Endodermal cell (in vitro differentiated cells): ENCODE results near the gene NOG. TPM values are rescaled to one million over a fixed set of nuclear protein-coding genes. Genes with fewer than 3 reads are reported as not detected.

ENCODE experiments used
- DNase-seq: peaks from one replicate; pipeline ENCODE4 v3.0.0-alpha.2; 2017
- H3K27ac ChIP-seq: 2 replicates; pipeline ENCODE4 v1.5.1; 2013; ENCODE audit warnings: mild to moderate bottlenecking, low read depth, low read length, moderate library complexity
- H3K27me3 ChIP-seq: 2 replicates; pipeline ENCODE4 v1.6.1; 2013; ENCODE audit warnings: mild to moderate bottlenecking, low read length, moderate library complexity; ENCODE audit not compliant: insufficient read depth, control insufficient read depth, poor library complexity, severe bottlenecking
- H3K36me3 ChIP-seq: 2 replicates; pipeline ENCODE4 v1.7.0; 2013; ENCODE audit warnings: mild to moderate bottlenecking, low read length, moderate library complexity; ENCODE audit not compliant: control insufficient read depth, insufficient read depth
- H3K4me1 ChIP-seq: one replicate; pipeline ENCODE4 v1.7.0; 2013; ENCODE audit warnings: low read length; ENCODE audit not compliant: control insufficient read depth, insufficient read depth
- H3K4me3 ChIP-seq: 2 replicates; pipeline ENCODE4 v1.5.1; 2013; ENCODE audit warnings: mild to moderate bottlenecking, low read length, moderate library complexity
- H3K9ac ChIP-seq: 2 replicates; pipeline ENCODE4 v1.6.1; 2013; ENCODE audit warnings: mild to moderate bottlenecking, low read length, moderate library complexity; ENCODE audit not compliant: poor library complexity, severe bottlenecking; ENCODE audit errors: extremely low read depth
- H3K9me3 ChIP-seq: 2 replicates; pipeline ENCODE4 v1.6.1; 2013; ENCODE audit warnings: mild to moderate bottlenecking, low read length, moderate library complexity; ENCODE audit not compliant: control insufficient read depth
- H3K27ac Mint-ChIP-seq: 2 replicates; pipeline ENCODE4 v1.8.0; 2020; ENCODE audit warnings: mixed read lengths
- H3K27me3 Mint-ChIP-seq: 2 replicates; pipeline ENCODE4 v1.8.0; 2021; ENCODE audit warnings: mild to moderate bottlenecking, mixed read lengths; ENCODE audit not compliant: insufficient read depth
- H3K36me3 Mint-ChIP-seq: 2 replicates; pipeline ENCODE4 v1.8.0; 2020; ENCODE audit warnings: low read depth, mixed read lengths
- H3K4me1 Mint-ChIP-seq: 2 replicates; pipeline ENCODE4 v1.8.0; 2020; ENCODE audit warnings: mixed read lengths
- H3K4me3 Mint-ChIP-seq: 2 replicates; pipeline ENCODE4 v1.8.0; 2020; ENCODE audit warnings: mild to moderate bottlenecking, moderate library complexity, mixed read lengths
- H3K9me3 Mint-ChIP-seq: 2 replicates; pipeline ENCODE4 v1.8.0; 2020; ENCODE audit warnings: mild to moderate bottlenecking, mixed read lengths
- WGBS, 2 experiments: methylation state at CpG; one replicate each; pipeline versions ENCODE4 v1.1.5 to v1.1.7; 2013; ENCODE audit warnings: missing lambda C conversion rate in 2 of 2, mixed read lengths in 1 of 2; ENCODE audit not compliant: insufficient coverage in 1 of 2, insufficient read length in 1 of 2; 5-methylcytosine and 5-hydroxymethylcytosine counted together
- total RNA-seq, 2 donors: library from RNA; stranded (reverse); fragmentation: NEBNext Ultra II Directional in 1 of 2; extraction: Animal tissue kit (Norgen Biotek cat#: 25700) in 1 of 2; gene quantifications; 2 replicates in 1 of 2; 3 replicates in 1 of 2; pipeline ENCODE4 v1.2.1, GENCODE V29; 2021
- TF ChIP-seq, protein P1 (sequence below): fragments of 200-600 bp; sonication (generic); conservative IDR thresholded peaks from 2 replicates; pipeline ENCODE4 v1.5.0; 2021; ENCODE audit warnings: antibody characterized with exemption, mild to moderate bottlenecking

Gene NOG
- total RNA-seq, 2 donors from 2014 or later, result 2.0 to 6.7 TPM

DNA sequence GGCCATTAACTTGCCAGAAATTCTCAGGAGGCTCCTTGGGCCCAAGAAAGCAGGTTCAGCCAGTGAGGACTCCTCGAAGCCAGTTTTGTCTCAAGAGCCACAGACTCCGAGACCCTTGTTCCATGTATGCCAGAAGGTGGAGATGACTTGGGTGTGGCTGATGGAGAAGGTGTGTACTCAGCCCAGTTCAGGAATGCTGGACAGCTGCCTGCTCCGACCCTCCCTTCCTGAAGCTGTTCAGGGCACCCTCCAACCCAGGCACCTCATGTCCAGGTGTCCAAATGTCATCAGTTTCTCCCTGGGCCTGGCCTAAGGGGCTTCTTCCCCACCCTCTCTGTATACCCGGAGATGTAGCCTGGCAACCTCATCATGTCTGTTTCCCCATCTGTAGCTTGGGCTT is 40.2 kb downstream of the NOG start:
- Histone ChIP-seq H3K36me3 (no peaks in the 10 kb centered on the region), H3K27me3 (peaks cover 73% of the 10 kb centered on the region), H3K4me1 (no peaks in the 10 kb centered on the region), H3K4me3 (no peak overlapping the region), H3K27ac (no peak overlapping the region), H3K9ac (no peak overlapping the region), H3K9me3 (no peaks in the 10 kb centered on the region)
- Mint-ChIP-seq H3K9me3 (no peaks in the 10 kb centered on the region), H3K4me3 (no peak overlapping the region), H3K27me3 (peaks cover 88% of the 10 kb centered on the region), H3K4me1 (no peaks in the 10 kb centered on the region), H3K27ac (no peak overlapping the region), H3K36me3 (no peaks in the 10 kb centered on the region)
- WGBS, 2 experiments, result 86 to 100% methylated on average over 1 to 4 of the region's 4 CpGs
- DNase-seq, result no peak
- TF ChIP-seq, protein P1, sequence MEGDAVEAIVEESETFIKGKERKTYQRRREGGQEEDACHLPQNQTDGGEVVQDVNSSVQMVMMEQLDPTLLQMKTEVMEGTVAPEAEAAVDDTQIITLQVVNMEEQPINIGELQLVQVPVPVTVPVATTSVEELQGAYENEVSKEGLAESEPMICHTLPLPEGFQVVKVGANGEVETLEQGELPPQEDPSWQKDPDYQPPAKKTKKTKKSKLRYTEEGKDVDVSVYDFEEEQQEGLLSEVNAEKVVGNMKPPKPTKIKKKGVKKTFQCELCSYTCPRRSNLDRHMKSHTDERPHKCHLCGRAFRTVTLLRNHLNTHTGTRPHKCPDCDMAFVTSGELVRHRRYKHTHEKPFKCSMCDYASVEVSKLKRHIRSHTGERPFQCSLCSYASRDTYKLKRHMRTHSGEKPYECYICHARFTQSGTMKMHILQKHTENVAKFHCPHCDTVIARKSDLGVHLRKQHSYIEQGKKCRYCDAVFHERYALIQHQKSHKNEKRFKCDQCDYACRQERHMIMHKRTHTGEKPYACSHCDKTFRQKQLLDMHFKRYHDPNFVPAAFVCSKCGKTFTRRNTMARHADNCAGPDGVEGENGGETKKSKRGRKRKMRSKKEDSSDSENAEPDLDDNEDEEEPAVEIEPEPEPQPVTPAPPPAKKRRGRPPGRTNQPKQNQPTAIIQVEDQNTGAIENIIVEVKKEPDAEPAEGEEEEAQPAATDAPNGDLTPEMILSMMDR, result no peak

DNA sequence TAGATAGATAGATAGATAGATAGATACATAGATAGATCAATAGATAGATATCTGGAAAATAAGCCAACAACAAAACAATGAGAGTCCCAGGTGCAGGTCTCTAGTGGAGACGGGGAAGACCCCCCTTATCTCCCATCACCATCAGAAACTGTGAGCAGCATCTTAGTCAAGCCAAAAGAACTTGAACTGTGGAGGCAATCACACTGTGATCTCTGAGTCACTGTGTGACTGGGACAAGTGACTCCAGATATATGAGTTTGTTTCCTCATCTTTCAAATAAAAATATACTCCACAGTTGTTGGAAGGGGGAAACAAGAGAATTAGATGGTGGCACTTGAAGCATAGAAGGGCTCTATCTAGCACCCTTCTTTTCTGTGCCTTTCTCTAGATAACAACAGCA is 42.1 kb downstream of the NOG start:
- no peak overlapping the region for H3K4me3 ChIP-seq
- TF ChIP-seq, protein P1, result no peak
- Mint-ChIP-seq H3K4me3 (no peak overlapping the region), H3K36me3 (no peaks in the 10 kb centered on the region), H3K9me3 (no peaks in the 10 kb centered on the region), H3K27ac (no peak overlapping the region), H3K4me1 (peaks cover 10% of the 10 kb centered on the region), H3K27me3 (peaks cover 86% of the 10 kb centered on the region)
- 100% methylated on average over 1 of the region's 1 CpG; no CpG with 5 or more reads in 1 of the 2 experiments for WGBS, 2 experiments
- H3K4me1 ChIP-seq, result no peaks in the 10 kb centered on the region
- H3K27me3 ChIP-seq, result peaks cover 74% of the 10 kb centered on the region
- no peak overlapping the region for H3K27ac ChIP-seq
- no peaks in the 10 kb centered on the region for H3K36me3 ChIP-seq
- no peak for DNase-seq
- H3K9me3 ChIP-seq, result no peaks in the 10 kb centered on the region
- H3K9ac ChIP-seq, result no peak overlapping the region

DNA sequence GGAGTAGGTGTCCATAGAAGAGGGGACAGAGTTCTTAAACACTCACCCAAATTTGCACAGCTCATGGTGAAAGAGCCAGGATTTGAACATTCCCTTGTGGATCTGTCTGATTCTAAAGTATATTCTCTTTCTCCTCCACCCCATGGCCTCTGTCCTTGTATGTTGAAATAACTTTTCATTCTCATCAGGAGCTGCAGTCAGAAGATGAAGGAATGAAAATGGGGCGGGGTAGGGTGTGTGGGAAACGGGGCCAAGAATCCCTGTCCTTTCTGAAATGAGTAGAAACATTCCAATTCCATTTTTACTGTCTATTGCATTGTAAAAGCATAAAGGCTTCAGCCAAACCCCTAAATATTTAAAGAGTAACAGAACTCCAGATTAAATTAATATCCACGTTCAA is 42.8 kb downstream of the NOG start:
- TF ChIP-seq, protein P1, result no peak
- DNase-seq, result no peak
- Histone ChIP-seq H3K27ac (no peak overlapping the region), H3K9me3 (no peaks in the 10 kb centered on the region), H3K4me1 (no peaks in the 10 kb centered on the region), H3K36me3 (no peaks in the 10 kb centered on the region), H3K27me3 (peaks cover 81% of the 10 kb centered on the region), H3K4me3 (no peak overlapping the region), H3K9ac (no peak overlapping the region)
- H3K9me3 Mint-ChIP-seq, result no peaks in the 10 kb centered on the region
- H3K36me3 Mint-ChIP-seq, result no peaks in the 10 kb centered on the region
- 100% methylated on average over 1 of the region's 3 CpGs for WGBS, 2 experiments
- peaks cover 90% of the 10 kb centered on the region for H3K27me3 Mint-ChIP-seq
- H3K4me1 Mint-ChIP-seq, result peaks cover 10% of the 10 kb centered on the region
- H3K4me3 Mint-ChIP-seq, result no peak overlapping the region
- no peak overlapping the region for H3K27ac Mint-ChIP-seq
